ENCODE data around the gene C9.
"Not testable (repeated sequence)": the region's sequence is repeated elsewhere in the genome, so short reads cannot be mapped to it uniquely, and the experiment has no call there.

C9 gene

GRCh38 chr5:39370555-39371366, 6.5 kb upstream of the C9 start:
- no peak for DNase-seq

- DNase-seq: no peak
Measured at GRCh38 chr5:39369123-39369815, 5.0 kb upstream of the C9 start.

GRCh38 chr5:39368116-39368515, 3.8 kb upstream of the C9 start:
- DNase-seq: no peak

- DNase-seq: no peak
Measured at GRCh38 chr5:39367711-39368110, 3.4 kb upstream of the C9 start.

- DNase-seq: no peak
Measured at GRCh38 chr5:39363217-39363616, 1.1 kb downstream of the C9 start.

- DNase-seq: no peak
Measured at GRCh38 chr5:39362646-39363045, 1.6 kb downstream of the C9 start.

- DNase-seq: no peak
Measured at GRCh38 chr5:39361306-39361705, 3.0 kb downstream of the C9 start.

- DNase-seq: no peak
Measured at GRCh38 chr5:39360471-39361111, 3.7 kb downstream of the C9 start.

- DNase-seq: no peak
Measured at GRCh38 chr5:39356263-39356662, 8.0 kb downstream of the C9 start.

GRCh38 chr5:39355324-39355723, 9.0 kb downstream of the C9 start:
- DNase-seq: no peak

GRCh38 chr5:39353717-39354399, 10.4 kb downstream of the C9 start:
- DNase-seq: no peak

- no peak for DNase-seq
Measured at GRCh38 chr5:39352951-39353350, 11.3 kb downstream of the C9 start.

- no peak for DNase-seq
Measured at GRCh38 chr5:39352170-39352569, 12.1 kb downstream of the C9 start.

- DNase-seq: no peak
Measured at GRCh38 chr5:39349484-39349883, 14.8 kb downstream of the C9 start.

GRCh38 chr5:39342460-39342859, 21.8 kb downstream of the C9 start:
- DNase-seq: no peak

- DNase-seq: no peak
Measured at GRCh38 chr5:39341896-39342295, 22.4 kb downstream of the C9 start.

- DNase-seq: no peak
Measured at GRCh38 chr5:39340506-39340905, 23.8 kb downstream of the C9 start.

GRCh38 chr5:39337252-39337915, 26.9 kb downstream of the C9 start:
- no peak for DNase-seq

GRCh38 chr5:39334296-39334695, 30.0 kb downstream of the C9 start:
- DNase-seq: not testable (repeated sequence)

GRCh38 chr5:39333104-39333503, 31.2 kb downstream of the C9 start:
- DNase-seq: no peak

GRCh38 chr5:39331861-39332381, 32.4 kb downstream of the C9 start:
- DNase-seq: no peak

- DNase-seq: no peak
Measured at GRCh38 chr5:39328731-39329130, 35.6 kb downstream of the C9 start.

- DNase-seq: no peak
Measured at GRCh38 chr5:39323542-39323941, 40.8 kb downstream of the C9 start.

Measured in activated CD8-positive, alpha-beta memory T cell treated with anti-CD3 and anti-CD28 coated beads, Interleukin-2, amount 50 U/mL, for 48 hours (primary cell).